HepG2 (cell line): Measurements from ENCODE around the gene C5AR2. TPM values are rescaled to one million over a fixed set of nuclear protein-coding genes. Genes with fewer than 3 reads are reported as not detected.

Source experiments
- ARNTL ChIP-seq: sonication (generic); formaldehyde crosslinking; IDR thresholded peaks from 2 replicates; pipeline ENCODE4 v1.4.0; 2020; ENCODE audit warnings: mild to moderate bottlenecking, missing genetic modification reagents
- CAMTA2 ChIP-seq: sonication (generic); formaldehyde crosslinking; IDR thresholded peaks from 2 replicates; pipeline ENCODE4 v1.4.0; 2020; ENCODE audit warnings: mild to moderate bottlenecking, missing genetic modification reagents, borderline replicate concordance
- DMAP1 ChIP-seq: IDR thresholded peaks from 2 replicates; pipeline ENCODE4 v1.6.1; 2016
- EED ChIP-seq: sonication (generic); formaldehyde crosslinking; IDR thresholded peaks from 2 replicates; pipeline ENCODE4 v1.5.0; 2020; ENCODE audit warnings: mild to moderate bottlenecking, missing genetic modification reagents
- GABPB1 ChIP-seq: IDR thresholded peaks from 2 replicates; pipeline ENCODE4 v1.6.1; 2016; ENCODE audit warnings: mild to moderate bottlenecking, missing genetic modification reagents, moderate library complexity, missing compliant biosample characterization
- MAFG ChIP-seq: sonication (generic); formaldehyde crosslinking; IDR thresholded peaks from 2 replicates; pipeline ENCODE4 v1.5.1; 2020; ENCODE audit warnings: mild to moderate bottlenecking, missing genetic modification reagents
- MIER3 ChIP-seq: IDR thresholded peaks from 2 replicates; pipeline ENCODE4 v1.6.1; 2016; ENCODE audit warnings: missing compliant biosample characterization, borderline replicate concordance
- NFRKB ChIP-seq: fragments of 450-650 bp; IDR thresholded peaks from 2 replicates; pipeline ENCODE4 v1.6.1; 2017
- NR0B2 ChIP-seq: sonication (generic); formaldehyde crosslinking; IDR thresholded peaks from 2 replicates; pipeline ENCODE4 v1.4.0; 2020; ENCODE audit warnings: mild to moderate bottlenecking, missing genetic modification reagents
- SALL1 ChIP-seq: sonication (generic); formaldehyde crosslinking; IDR thresholded peaks from 2 replicates; pipeline ENCODE4 v1.8.0; 2022; ENCODE audit warnings: mild to moderate bottlenecking, missing genetic modification reagents
- TARDBP ChIP-seq: sonication (generic); formaldehyde crosslinking; IDR thresholded peaks from 2 replicates; pipeline ENCODE4 v1.8.0; 2022; ENCODE audit warnings: mild to moderate bottlenecking, missing genetic modification reagents
- TSC22D2 ChIP-seq: sonication (generic); formaldehyde crosslinking; IDR thresholded peaks from 2 replicates; pipeline ENCODE4 v1.5.1; 2020; ENCODE audit warnings: missing genetic modification reagents, mild to moderate bottlenecking, borderline replicate concordance
- ZBTB33 ChIP-seq: sonication (generic); formaldehyde crosslinking; IDR thresholded peaks from 2 replicates; pipeline ENCODE4 v1.4.0; 2020; ENCODE audit warnings: missing genetic modification reagents
- ZFP37 ChIP-seq: sonication (generic); formaldehyde crosslinking; IDR thresholded peaks from 2 replicates; pipeline ENCODE4 v1.4.0; 2020; ENCODE audit warnings: missing genetic modification reagents, borderline replicate concordance
- ZNF136 ChIP-seq: sonication (generic); formaldehyde crosslinking; IDR thresholded peaks from 2 replicates; pipeline ENCODE4 v1.8.1; 2022; ENCODE audit warnings: low read depth, mild to moderate bottlenecking, moderate library complexity, missing genetic modification reagents
- ZNF274 ChIP-seq: sonication (generic); formaldehyde crosslinking; IDR thresholded peaks from 2 replicates; pipeline ENCODE4 v1.5.1; 2020; ENCODE audit warnings: mild to moderate bottlenecking, missing genetic modification reagents
- ZNF275 ChIP-seq: sonication (generic); formaldehyde crosslinking; IDR thresholded peaks from 2 replicates; pipeline ENCODE4 v1.8.0; 2022; ENCODE audit warnings: missing genetic modification reagents, mild to moderate bottlenecking, inconsistent platforms, borderline replicate concordance
- polyA plus RNA-seq, 8 experiments: library from polyadenylated mRNA; depleted of rRNA in 3 of 8; stranded (reverse) in 7 of 8; unstranded in 1 of 8; fragments of >200 nt; fragmentation: Illumina TruSeq in 4 of 8; extraction: Trizol in 4 of 8; gene quantifications; 2 replicates each; pipeline versions ENCODE4 v1.2.1 to v1.2.3, GENCODE V29; 2011 to 2016; ENCODE audit warnings: low read depth in 4 of 8, missing spikeins in 1 of 8, mixed read lengths in 1 of 8; ENCODE audit not compliant: insufficient read depth in 1 of 8
- total RNA-seq, 5 experiments: library from RNA; depleted of rRNA; stranded (reverse); fragments of >200 nt; fragmentation: Illumina TruSeq; extraction: Trizol; gene quantifications; 2 replicates each; pipeline ENCODE4 v1.2.3, GENCODE V29; 2016; ENCODE audit warnings: low read depth in 1 of 5
- TF ChIP-seq, protein P1 (sequence below): sonication (generic); formaldehyde crosslinking; IDR thresholded peaks from 2 replicates; pipeline ENCODE4 v1.4.0; 2020; ENCODE audit warnings: missing genetic modification reagents, borderline replicate concordance
- TF ChIP-seq, protein P2 (sequence below): sonication (generic); formaldehyde crosslinking; IDR thresholded peaks from 2 replicates; pipeline ENCODE4 v1.5.1; 2020; ENCODE audit warnings: missing genetic modification reagents, mild to moderate bottlenecking, borderline replicate concordance
- TF ChIP-seq, protein P3 (sequence below): sonication (generic); formaldehyde crosslinking; IDR thresholded peaks from 2 replicates; pipeline ENCODE4 v1.4.0; 2020; ENCODE audit warnings: missing genetic modification reagents

Gene C5AR2
- total and polyA plus RNA-seq, 2 of the 13 experiments (the other 11 are each of a cell fraction or from before 2014, with no cell fraction given) = 0.09 to 0.24 TPM

DNA sequence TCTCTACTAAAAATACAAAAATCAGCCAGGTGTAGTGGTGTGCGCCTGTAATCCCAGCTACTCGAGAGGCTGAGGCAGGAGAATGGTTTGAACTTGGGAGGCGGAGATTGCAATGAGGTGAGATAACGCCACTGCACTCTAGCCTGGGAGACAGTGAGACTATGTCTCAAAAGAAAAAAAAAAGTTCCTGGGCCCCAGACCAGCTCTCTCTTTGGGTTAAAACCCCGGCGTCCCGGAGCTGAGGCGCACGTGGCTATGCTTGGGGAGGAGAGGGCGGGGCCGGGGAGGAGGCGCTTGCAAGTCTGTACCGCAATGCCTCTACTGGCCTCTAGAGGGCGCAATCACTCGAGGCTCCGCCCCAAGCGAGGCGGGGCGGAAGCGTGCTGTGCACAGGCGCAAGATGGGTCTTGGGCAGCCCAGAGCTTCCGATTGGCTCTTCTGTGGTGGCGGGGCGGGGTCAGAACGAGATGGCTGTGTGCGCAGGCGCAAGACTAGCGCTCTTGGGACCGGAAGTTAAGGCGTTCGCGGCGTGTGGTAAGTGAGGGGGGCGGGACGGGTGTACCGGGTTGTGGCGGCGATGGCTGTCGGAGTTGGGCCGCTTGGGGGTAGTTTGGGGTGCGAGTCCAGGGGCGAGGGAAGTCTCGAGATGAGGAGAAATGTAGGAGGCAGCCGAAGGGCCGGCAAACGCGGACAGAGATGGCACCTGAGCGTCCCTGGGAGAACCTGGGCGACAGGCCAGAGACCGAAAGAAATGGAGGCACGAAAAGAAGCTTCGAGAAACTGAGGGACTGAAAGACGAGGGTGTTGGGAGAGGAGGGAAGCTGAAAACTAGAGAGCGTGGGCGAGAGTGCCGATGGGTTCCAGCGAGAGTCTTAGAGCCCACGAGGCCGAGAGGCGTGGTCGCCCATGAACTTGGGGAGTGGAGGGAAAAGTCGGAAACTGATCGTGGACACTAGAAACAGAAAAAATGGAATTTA, 17.1 kb downstream of the C5AR2 start, which contains the start of gene DHX34 (continued):
- TF ChIP-seq EED (CRISPR knock-in tag) (peak; percentile 59; the same call in 1 of the 2 replicates), ZNF274 (peak; percentile 54; the same call in 1 of the 2 replicates), TSC22D2 (CRISPR knock-in tag) (peak; percentile 67; the same call in 1 of the 2 replicates), MIER3 (CRISPR knock-in tag) (no peak; the same call in 1 of the 2 replicates), ZNF136 (CRISPR knock-in tag) (no peak), ZFP37 (CRISPR knock-in tag) (peak; percentile 6; the same call in 1 of the 2 replicates), SALL1 (CRISPR knock-in tag) (peak; percentile 66; the same call in 1 of the 2 replicates), ARNTL (CRISPR knock-in tag) (peak; percentile 83), ZBTB33 (CRISPR knock-in tag) (peak; percentile 74), DMAP1 (peak; percentile 30; the same call in 1 of the 2 replicates), CAMTA2 (no peak), NFRKB (no peak), GABPB1 (CRISPR knock-in tag) (peak; percentile 95), NR0B2 (CRISPR knock-in tag) (no peak), ZNF275 (CRISPR knock-in tag) (no peak; the same call in 1 of the 2 replicates), MAFG (CRISPR knock-in tag) (no peak), TARDBP (CRISPR knock-in tag) (peak; percentile 65)
- TF ChIP-seq, protein P1, sequence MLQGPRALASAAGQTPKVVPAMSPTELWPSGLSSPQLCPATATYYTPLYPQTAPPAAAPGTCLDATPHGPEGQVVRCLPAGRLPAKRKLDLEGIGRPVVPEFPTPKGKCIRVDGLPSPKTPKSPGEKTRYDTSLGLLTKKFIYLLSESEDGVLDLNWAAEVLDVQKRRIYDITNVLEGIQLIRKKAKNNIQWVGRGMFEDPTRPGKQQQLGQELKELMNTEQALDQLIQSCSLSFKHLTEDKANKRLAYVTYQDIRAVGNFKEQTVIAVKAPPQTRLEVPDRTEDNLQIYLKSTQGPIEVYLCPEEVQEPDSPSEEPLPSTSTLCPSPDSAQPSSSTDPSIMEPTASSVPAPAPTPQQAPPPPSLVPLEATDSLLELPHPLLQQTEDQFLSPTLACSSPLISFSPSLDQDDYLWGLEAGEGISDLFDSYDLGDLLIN (CRISPR knock-in tag) = no peak
- TF ChIP-seq, protein P2, sequence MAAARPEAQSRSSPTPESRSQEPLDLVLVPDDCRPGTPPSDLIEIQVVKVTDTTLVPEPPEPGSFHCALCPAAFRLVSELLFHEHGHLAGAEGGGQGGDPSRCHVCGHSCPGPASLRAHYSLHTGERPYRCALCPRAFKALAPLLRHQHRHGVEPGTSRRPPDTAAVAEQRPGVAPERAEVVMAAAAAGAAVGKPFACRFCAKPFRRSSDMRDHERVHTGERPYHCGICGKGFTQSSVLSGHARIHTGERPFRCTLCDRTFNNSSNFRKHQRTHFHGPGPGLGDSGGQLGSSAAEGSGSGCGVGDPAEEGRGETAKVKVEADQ = peak; percentile 25; the same call in 1 of the 2 replicates
- TF ChIP-seq, protein P3, sequence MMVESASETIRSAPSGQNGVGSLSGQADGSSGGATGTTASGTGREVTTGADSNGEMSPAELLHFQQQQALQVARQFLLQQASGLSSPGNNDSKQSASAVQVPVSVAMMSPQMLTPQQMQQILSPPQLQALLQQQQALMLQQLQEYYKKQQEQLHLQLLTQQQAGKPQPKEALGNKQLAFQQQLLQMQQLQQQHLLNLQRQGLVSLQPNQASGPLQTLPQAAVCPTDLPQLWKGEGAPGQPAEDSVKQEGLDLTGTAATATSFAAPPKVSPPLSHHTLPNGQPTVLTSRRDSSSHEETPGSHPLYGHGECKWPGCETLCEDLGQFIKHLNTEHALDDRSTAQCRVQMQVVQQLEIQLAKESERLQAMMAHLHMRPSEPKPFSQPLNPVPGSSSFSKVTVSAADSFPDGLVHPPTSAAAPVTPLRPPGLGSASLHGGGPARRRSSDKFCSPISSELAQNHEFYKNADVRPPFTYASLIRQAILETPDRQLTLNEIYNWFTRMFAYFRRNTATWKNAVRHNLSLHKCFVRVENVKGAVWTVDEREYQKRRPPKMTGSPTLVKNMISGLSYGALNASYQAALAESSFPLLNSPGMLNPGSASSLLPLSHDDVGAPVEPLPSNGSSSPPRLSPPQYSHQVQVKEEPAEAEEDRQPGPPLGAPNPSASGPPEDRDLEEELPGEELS (CRISPR knock-in tag) = 0 out of 2 replicates have a peak, but pooled peaks have one; percentile 10
